Measurements from ENCODE around the gene HS6ST3.

GRCh38 chr13:96415831-96416385 lies 326.0 kb downstream of the HS6ST3 start:
- TF ChIP-seq, protein P1, sequence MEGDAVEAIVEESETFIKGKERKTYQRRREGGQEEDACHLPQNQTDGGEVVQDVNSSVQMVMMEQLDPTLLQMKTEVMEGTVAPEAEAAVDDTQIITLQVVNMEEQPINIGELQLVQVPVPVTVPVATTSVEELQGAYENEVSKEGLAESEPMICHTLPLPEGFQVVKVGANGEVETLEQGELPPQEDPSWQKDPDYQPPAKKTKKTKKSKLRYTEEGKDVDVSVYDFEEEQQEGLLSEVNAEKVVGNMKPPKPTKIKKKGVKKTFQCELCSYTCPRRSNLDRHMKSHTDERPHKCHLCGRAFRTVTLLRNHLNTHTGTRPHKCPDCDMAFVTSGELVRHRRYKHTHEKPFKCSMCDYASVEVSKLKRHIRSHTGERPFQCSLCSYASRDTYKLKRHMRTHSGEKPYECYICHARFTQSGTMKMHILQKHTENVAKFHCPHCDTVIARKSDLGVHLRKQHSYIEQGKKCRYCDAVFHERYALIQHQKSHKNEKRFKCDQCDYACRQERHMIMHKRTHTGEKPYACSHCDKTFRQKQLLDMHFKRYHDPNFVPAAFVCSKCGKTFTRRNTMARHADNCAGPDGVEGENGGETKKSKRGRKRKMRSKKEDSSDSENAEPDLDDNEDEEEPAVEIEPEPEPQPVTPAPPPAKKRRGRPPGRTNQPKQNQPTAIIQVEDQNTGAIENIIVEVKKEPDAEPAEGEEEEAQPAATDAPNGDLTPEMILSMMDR (IDR thresholded peaks at IDR 0.05; ENCODE audit: extremely low read depth in 1 of 2, insufficient read depth in 1 of 2, low read depth in 1 of 2, low read length in 2 of 2): no peak
- TF ChIP-seq EZH2 (IDR thresholded peaks at IDR 0.05; ENCODE audit: borderline replicate concordance, low read depth, low read length, severe bottlenecking) (no peak), POLR2A (IDR thresholded peaks at IDR 0.05; ENCODE audit: low read depth, low read length) (no peak), FOS (IDR thresholded peaks at IDR 0.05; ENCODE audit: borderline replicate concordance, insufficient read depth, low read length) (no peak), POLR2AphosphoS5 (IDR thresholded peaks at IDR 0.05; ENCODE audit: insufficient read depth, low read depth, low read length) (no peak), MYC (IDR thresholded peaks at IDR 0.05; ENCODE audit: low read depth, low read length) (no peak)

Measured in endothelial cell of umbilical vein (primary cell).